GM12878 (cell line): ENCODE data around the gene PPP6R2.

Experiments
- CHD1 ChIP-seq: IDR thresholded peaks from 2 replicates; pipeline ENCODE4 v1.6.1; 2012; ENCODE audit warnings: low read depth, low read length, improper control_type of control experiment
- CHD2 ChIP-seq: IDR thresholded peaks from 2 replicates; pipeline ENCODE4 v1.6.1; 2011; ENCODE audit warnings: low read depth, low read length, improper control_type of control experiment, borderline replicate concordance
- EED ChIP-seq: sonication (generic); IDR thresholded peaks from 2 replicates; pipeline ENCODE4 v1.6.1; 2016; ENCODE audit warnings: antibody characterized with exemption, low read depth
- HDAC2 ChIP-seq: fragments of 200-600 bp; sonication (generic); IDR thresholded peaks from 2 replicates; pipeline ENCODE4 v1.6.1; 2017
- JUND ChIP-seq: IDR thresholded peaks from 2 replicates; pipeline ENCODE4 v1.6.1; 2012; ENCODE audit warnings: low read depth, mild to moderate bottlenecking, low read length, improper control_type of control experiment, moderate library complexity
- MYC ChIP-seq: IDR thresholded peaks from 2 replicates; pipeline ENCODE4 v1.6.1; 2011; ENCODE audit warnings: mild to moderate bottlenecking, low read length, moderate library complexity, inconsistent platforms; ENCODE audit not compliant: insufficient read depth, insufficient replicate concordance, insufficient read length, severe bottlenecking
- POLR2A ChIP-seq: IDR thresholded peaks from 2 replicates; pipeline ENCODE4 v1.6.1; 2011; ENCODE audit warnings: low read depth, mild to moderate bottlenecking, low read length
- SIN3A ChIP-seq: IDR thresholded peaks from 2 replicates; pipeline ENCODE4 v1.6.1; 2012; ENCODE audit warnings: low read depth, low read length, improper control_type of control experiment
- SMARCA5 ChIP-seq: fragments of 450-650 bp; IDR thresholded peaks from 2 replicates; pipeline ENCODE4 v1.6.1; 2017; ENCODE audit warnings: mild to moderate bottlenecking
- SRF ChIP-seq, 2 experiments: IDR thresholded peaks; 2 replicates each; pipeline ENCODE4 v1.6.1; 2011; ENCODE audit warnings: low read depth in 2 of 2, low read length in 2 of 2, mild to moderate bottlenecking in 1 of 2, moderate library complexity in 1 of 2
- TF ChIP-seq, protein P1 (sequence below): fragments of 450-650 bp; IDR thresholded peaks from 2 replicates; pipeline ENCODE4 v1.6.1; 2017; ENCODE audit warnings: antibody characterized with exemption, mild to moderate bottlenecking, moderate library complexity

- TF ChIP-seq POLR2A (no peak), CHD1 (no peak), SMARCA5 (no peak), HDAC2 (no peak), MYC (no peak), JUND (no peak), EED (no peak), SRF (IDR thresholded peaks at IDR 0.05; ENCODE audit: low read depth in 2 of 2, low read length in 2 of 2) (no peak), SIN3A (no peak), CHD2 (no peak)
- TF ChIP-seq, protein P1, sequence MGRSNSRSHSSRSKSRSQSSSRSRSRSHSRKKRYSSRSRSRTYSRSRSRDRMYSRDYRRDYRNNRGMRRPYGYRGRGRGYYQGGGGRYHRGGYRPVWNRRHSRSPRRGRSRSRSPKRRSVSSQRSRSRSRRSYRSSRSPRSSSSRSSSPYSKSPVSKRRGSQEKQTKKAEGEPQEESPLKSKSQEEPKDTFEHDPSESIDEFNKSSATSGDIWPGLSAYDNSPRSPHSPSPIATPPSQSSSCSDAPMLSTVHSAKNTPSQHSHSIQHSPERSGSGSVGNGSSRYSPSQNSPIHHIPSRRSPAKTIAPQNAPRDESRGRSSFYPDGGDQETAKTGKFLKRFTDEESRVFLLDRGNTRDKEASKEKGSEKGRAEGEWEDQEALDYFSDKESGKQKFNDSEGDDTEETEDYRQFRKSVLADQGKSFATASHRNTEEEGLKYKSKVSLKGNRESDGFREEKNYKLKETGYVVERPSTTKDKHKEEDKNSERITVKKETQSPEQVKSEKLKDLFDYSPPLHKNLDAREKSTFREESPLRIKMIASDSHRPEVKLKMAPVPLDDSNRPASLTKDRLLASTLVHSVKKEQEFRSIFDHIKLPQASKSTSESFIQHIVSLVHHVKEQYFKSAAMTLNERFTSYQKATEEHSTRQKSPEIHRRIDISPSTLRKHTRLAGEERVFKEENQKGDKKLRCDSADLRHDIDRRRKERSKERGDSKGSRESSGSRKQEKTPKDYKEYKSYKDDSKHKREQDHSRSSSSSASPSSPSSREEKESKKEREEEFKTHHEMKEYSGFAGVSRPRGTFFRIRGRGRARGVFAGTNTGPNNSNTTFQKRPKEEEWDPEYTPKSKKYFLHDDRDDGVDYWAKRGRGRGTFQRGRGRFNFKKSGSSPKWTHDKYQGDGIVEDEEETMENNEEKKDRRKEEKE = no peak
Observed at GRCh38 chr22:50422046-50422445, 78.9 kb downstream of the PPP6R2 start.
